HepG2 (cell line): Measurements from ENCODE around the gene FAM110D. TPM values are rescaled to one million over a fixed set of nuclear protein-coding genes. Genes with fewer than 3 reads are reported as not detected.
A peak's percentile ranks its signal among the peaks of the same experiment; 100 is the strongest.

ENCODE experiments used
- ATAC-seq: fragments of 200-7000 bp; cut with Tn5 transposase; 3 replicates; pipeline ENCODE4 v1.9.1; 2020; ENCODE audit warnings: mild to moderate bottlenecking, moderate library complexity
- BruUV-seq: library from RNA; stranded (reverse); fragments of 400-500 nt; replicated peaks from 2 replicates; lab custom pipeline; 2021; lab: Mats Ljungman, UMichigan
- CTCF ChIA-PET: fragments of 300-600 bp; formaldehyde crosslinking; extraction: SDS; loops from one replicate; lab custom pipeline; 2021; ENCODE audit warnings: low total read pairs, inconsistent platforms, low intra/inter-chr PET ratio; lab: Yijun Ruan, JAX
- POLR2A ChIA-PET: fragments of 350-600 bp; sonication (Branson Sonifier 250); formaldehyde crosslinking; loops from one replicate; lab custom pipeline; 2020; ENCODE audit warnings: antibody characterized with exemption, inconsistent platforms; lab: Yijun Ruan, JAX
- DNase-seq: peaks from one replicate; pipeline ENCODE4 v3.0.0-alpha.2; 2015; ENCODE audit warnings: low spot score
- FAIRE-seq: peaks from 3 replicates; lab custom pipeline; 2011; peaks lifted over from hg19 to GRCh38; lab: Jason Lieb, UNC
- H2AFZ ChIP-seq: one replicate; pipeline ENCODE4 v1.6.1; 2011; ENCODE audit warnings: low read length, inconsistent platforms
- H3K27ac ChIP-seq: fragments of 300-600 bp; 3 replicates; pipeline ENCODE4 v1.8.0; 2011; ENCODE audit warnings: mixed run types, mild to moderate bottlenecking, mixed read lengths, low read length, inconsistent platforms; ENCODE audit not compliant: insufficient read depth; ENCODE audit errors: extremely low read length
- H3K27me3 ChIP-seq, 2 experiments: fragments of 200-600 bp in 1 of 2; 2 replicates in 1 of 2; 3 replicates in 1 of 2; pipeline versions ENCODE4 v1.6.0 to v1.8.0; 2011; ENCODE audit warnings: low read length in 2 of 2, mild to moderate bottlenecking in 2 of 2, moderate library complexity in 2 of 2, inconsistent platforms in 1 of 2; ENCODE audit not compliant: insufficient read depth in 2 of 2, control insufficient read depth in 1 of 2
- H3K36me3 ChIP-seq, 2 experiments: fragments of 200-600 bp in 1 of 2; replicated peaks in 1 of 2; 2 replicates in 1 of 2; 3 replicates in 1 of 2; pipeline versions ENCODE4 v1.5.1 to v1.8.0; 2011; ENCODE audit warnings: low read length in 2 of 2, inconsistent platforms in 1 of 2; ENCODE audit not compliant: insufficient read depth in 2 of 2, control insufficient read depth in 1 of 2
- H3K4me1 ChIP-seq: 2 replicates; pipeline ENCODE4 v1.5.1; 2012; ENCODE audit warnings: low read length, inconsistent platforms; ENCODE audit not compliant: insufficient read depth
- H3K4me2 ChIP-seq: 2 replicates; pipeline ENCODE4 v1.6.0; 2011; ENCODE audit warnings: low read depth, low read length, inconsistent platforms
- H3K4me3 ChIP-seq, 3 experiments: fragments of 200-600 bp in 1 of 3; sonication (generic), shearing (Covaris generic) in 1 of 3; replicated peaks in 1 of 3; 2 replicates each; pipeline ENCODE4 v1.5.1; 2011 to 2016; ENCODE audit warnings: low read length in 3 of 3, inconsistent platforms in 2 of 3, low read depth in 2 of 3, mild to moderate bottlenecking in 2 of 3, control low read depth in 1 of 3, mixed read lengths in 1 of 3; ENCODE audit not compliant: insufficient read depth in 1 of 3
- H3K79me2 ChIP-seq: one replicate; pipeline ENCODE4 v1.6.1; 2011; ENCODE audit warnings: low read length, inconsistent platforms; ENCODE audit not compliant: insufficient read depth
- H3K9ac ChIP-seq: 2 replicates; pipeline ENCODE4 v1.6.0; 2011; ENCODE audit warnings: mild to moderate bottlenecking, low read depth, low read length, inconsistent platforms; ENCODE audit not compliant: insufficient read depth
- H3K9me3 ChIP-seq: 2 replicates; pipeline ENCODE4 v1.5.1; 2012; ENCODE audit warnings: mild to moderate bottlenecking, low read length
- H4K20me1 ChIP-seq: 2 replicates; pipeline ENCODE4 v1.6.0; 2011; ENCODE audit warnings: inconsistent platforms, mild to moderate bottlenecking, low read length, moderate library complexity; ENCODE audit not compliant: insufficient read depth
- CHD4 ChIP-seq: fragments of 200-600 bp; sonication (generic); IDR thresholded peaks from 2 replicates; pipeline ENCODE4 v1.7.0; 2017; ENCODE audit warnings: mild to moderate bottlenecking, low read length, borderline replicate concordance
- MAFK ChIP-seq, 2 experiments: IDR thresholded peaks in 1 of 2; conservative IDR thresholded peaks in 1 of 2; 2 replicates each; pipeline ENCODE4 v1.6.1; 2011; ENCODE audit warnings: improper control_type of control experiment in 2 of 2, low read length in 2 of 2
- RFX3 ChIP-seq: IDR thresholded peaks from 2 replicates; pipeline ENCODE4 v1.6.1; 2016; ENCODE audit warnings: missing biosample characterization, missing genetic modification reagents
- ZNF644 ChIP-seq: IDR thresholded peaks from 2 replicates; pipeline ENCODE4 v1.6.1; 2016; ENCODE audit warnings: low read depth
- ZNF777 ChIP-seq: sonication (generic); formaldehyde crosslinking; IDR thresholded peaks from 2 replicates; pipeline ENCODE4 v1.4.0; 2020; ENCODE audit warnings: missing genetic modification reagents
- ZNF841 ChIP-seq: sonication (generic); formaldehyde crosslinking; IDR thresholded peaks from 2 replicates; pipeline ENCODE4 v1.8.1; 2023; ENCODE audit warnings: missing genetic modification reagents, borderline replicate concordance
- WGBS: methylation state at CpG from one replicate; pipeline ENCODE4 v1.1.6; 2017; ENCODE audit warnings: low lambda C conversion rate; 5-methylcytosine and 5-hydroxymethylcytosine counted together
- in situ Hi-C: cut with HindIII; loops from 2 replicates; pipeline ENCODE4 v1.10.0; 2017; ENCODE audit warnings: low pct_unique_long_range_greater_than_20kb; ENCODE audit not compliant: extremely low pct_ligation_motif_present
- intact Hi-C: fragments of 100-400 bp; cut with micrococcal nuclease; formaldehyde crosslinking; loops from one replicate; pipeline ENCODE4 v1.10.0; 2022; ENCODE audit not compliant: unreplicated experiment
- polyA plus RNA-seq, 8 experiments: library from polyadenylated mRNA; depleted of rRNA in 3 of 8; stranded (reverse) in 7 of 8; unstranded in 1 of 8; fragments of >200 nt; fragmentation: Illumina TruSeq in 4 of 8; extraction: Trizol in 4 of 8; gene quantifications; 2 replicates each; pipeline versions ENCODE4 v1.2.1 to v1.2.3, GENCODE V29; 2011 to 2016; ENCODE audit warnings: low read depth in 4 of 8, missing spikeins in 1 of 8, mixed read lengths in 1 of 8; ENCODE audit not compliant: insufficient read depth in 1 of 8
- total RNA-seq, 5 experiments: library from RNA; depleted of rRNA; stranded (reverse); fragments of >200 nt; fragmentation: Illumina TruSeq; extraction: Trizol; gene quantifications; 2 replicates each; pipeline ENCODE4 v1.2.3, GENCODE V29; 2016; ENCODE audit warnings: low read depth in 1 of 5
- TF ChIP-seq, protein P1 (sequence below): fragments of 450-650 bp; IDR thresholded peaks from 2 replicates; pipeline ENCODE4 v1.6.1; 2016

Gene FAM110D
- total and polyA plus RNA-seq, 2 of the 13 experiments (the other 11 are each of a cell fraction or from before 2014, with no cell fraction given) = not detected

DNA sequence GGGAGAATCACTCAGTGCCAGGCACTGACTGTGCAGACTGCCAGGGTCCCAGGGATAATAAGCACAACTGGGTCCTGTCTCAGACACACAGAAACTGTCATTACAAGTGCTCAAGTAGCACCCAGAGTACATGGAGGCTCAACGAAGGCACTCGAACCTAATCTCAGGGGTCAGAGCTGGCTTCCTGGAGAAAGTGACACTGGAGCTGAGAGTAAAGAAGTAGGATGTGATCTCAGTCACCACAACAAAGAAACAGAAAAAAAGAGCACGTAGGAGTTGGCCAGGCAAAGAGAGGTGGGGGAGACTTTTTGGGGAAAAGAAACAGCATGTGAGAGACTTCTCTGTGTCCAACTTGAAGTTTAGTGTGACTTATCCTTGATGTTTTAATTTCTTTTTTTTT, 32.9 kb downstream of the FAM110D start (continued):
- TF ChIP-seq ZNF777 (CRISPR knock-in tag) = no peak
- TF ChIP-seq ZNF841 = no peak
- TF ChIP-seq CHD4 = no peak
- TF ChIP-seq, all 625 proteins: peak for 0

DNA sequence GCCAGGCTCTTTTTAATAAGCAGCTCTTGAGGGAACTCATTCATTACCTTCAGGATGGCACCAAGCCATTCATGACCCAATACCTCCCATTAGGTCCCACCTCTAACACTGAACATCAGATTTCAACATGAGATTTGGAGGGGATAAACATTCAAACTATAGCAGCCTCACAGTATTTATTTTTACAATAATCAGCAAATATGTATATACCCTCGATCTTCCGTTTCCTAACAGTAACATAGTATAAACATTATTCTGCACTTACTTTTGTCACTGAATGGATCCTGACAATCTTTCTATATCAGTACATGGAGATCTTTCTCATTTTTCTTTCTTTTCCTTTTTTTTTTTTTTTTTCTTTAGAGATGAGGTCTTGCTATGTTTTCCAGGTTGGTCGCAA, 36.9 kb downstream of the FAM110D start:
- no peaks in the 10 kb centered on the region for H3K9me3 ChIP-seq
- H3K27ac ChIP-seq = no peak overlapping the region
- TF ChIP-seq MAFK (conservative IDR thresholded peaks at IDR 0.05 in 1 of 2, IDR thresholded peaks at IDR 0.05 in 1 of 2; ENCODE audit: low read length in 2 of 2) (peak; percentile 21 to 31; a peak in 1 of 4 replicates), ZNF644 (CRISPR knock-in tag) (no peak)
- intact Hi-C loops = no loop called here
- H3K9ac ChIP-seq = no peak overlapping the region
- H3K27me3 ChIP-seq = peaks cover 0 to 31% of the 10 kb centered on the region in 2 experiments; a peak in 2 of 5 replicates
- no TSS peak for BruUV-seq
- no peaks in the 10 kb centered on the region for H3K79me2 ChIP-seq
- FAIRE-seq (no peak), ATAC-seq (no peak), DNase-seq (no peak)
- WGBS = 69% methylated on average over 3 of the region's 3 CpGs
- in situ Hi-C loops = no loop called here
- CTCF ChIA-PET = no interaction called here
- H4K20me1 ChIP-seq = no peaks in the 10 kb centered on the region
- H2AFZ ChIP-seq = no peak overlapping the region
- POLR2A ChIA-PET = no interaction called here
- H3K36me3 ChIP-seq = no peaks in the 10 kb centered on the region
- no peak overlapping the region for H3K4me3 ChIP-seq
- H3K4me2 ChIP-seq = no peak overlapping the region
- no peaks in the 10 kb centered on the region for H3K4me1 ChIP-seq

DNA sequence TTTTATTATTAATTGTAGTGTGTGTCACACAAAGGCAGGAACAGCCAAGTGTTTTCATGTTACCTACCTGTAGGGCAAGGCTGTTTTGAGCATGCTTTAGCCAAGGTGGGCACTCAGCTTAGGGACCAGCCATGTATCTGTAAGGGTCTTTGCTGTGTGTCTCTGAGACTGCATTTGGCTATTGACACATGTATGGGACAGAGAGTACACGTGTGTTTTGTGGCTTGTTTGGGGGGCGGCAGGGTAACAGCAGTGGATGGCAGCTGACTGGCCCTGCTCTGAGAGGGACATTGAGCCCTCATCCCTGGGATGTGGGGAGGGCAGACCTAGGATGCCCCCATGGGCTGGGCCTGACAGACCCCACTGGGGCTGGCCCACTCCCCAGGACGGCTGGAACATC, 38.4 kb downstream of the FAM110D start:
- DNase-seq = no peak
- 0% methylated on average over 1 of the region's 3 CpGs for WGBS
- Histone ChIP-seq H3K36me3 (no peaks in the 10 kb centered on the region), H3K4me3 (no peak overlapping the region), H2AFZ (no peak overlapping the region), H3K27ac (no peak overlapping the region), H3K4me1 (no peaks in the 10 kb centered on the region), H3K79me2 (no peaks in the 10 kb centered on the region), H3K4me2 (no peak overlapping the region), H3K27me3 (peaks cover 1 to 31% of the 10 kb centered on the region in 2 experiments; a peak in 2 of 5 replicates), H3K9me3 (no peaks in the 10 kb centered on the region), H4K20me1 (no peaks in the 10 kb centered on the region), H3K9ac (no peak overlapping the region)
- intact Hi-C loops = no loop called here
- ChIA-PET POLR2A (no interaction called here), CTCF (no interaction called here)
- FAIRE-seq = no peak
- ATAC-seq = no peak
- in situ Hi-C loops = no loop called here
- no TSS peak for BruUV-seq
- no peak for TF ChIP-seq RFX3 (CRISPR knock-in tag)
- TF ChIP-seq, protein P1, sequence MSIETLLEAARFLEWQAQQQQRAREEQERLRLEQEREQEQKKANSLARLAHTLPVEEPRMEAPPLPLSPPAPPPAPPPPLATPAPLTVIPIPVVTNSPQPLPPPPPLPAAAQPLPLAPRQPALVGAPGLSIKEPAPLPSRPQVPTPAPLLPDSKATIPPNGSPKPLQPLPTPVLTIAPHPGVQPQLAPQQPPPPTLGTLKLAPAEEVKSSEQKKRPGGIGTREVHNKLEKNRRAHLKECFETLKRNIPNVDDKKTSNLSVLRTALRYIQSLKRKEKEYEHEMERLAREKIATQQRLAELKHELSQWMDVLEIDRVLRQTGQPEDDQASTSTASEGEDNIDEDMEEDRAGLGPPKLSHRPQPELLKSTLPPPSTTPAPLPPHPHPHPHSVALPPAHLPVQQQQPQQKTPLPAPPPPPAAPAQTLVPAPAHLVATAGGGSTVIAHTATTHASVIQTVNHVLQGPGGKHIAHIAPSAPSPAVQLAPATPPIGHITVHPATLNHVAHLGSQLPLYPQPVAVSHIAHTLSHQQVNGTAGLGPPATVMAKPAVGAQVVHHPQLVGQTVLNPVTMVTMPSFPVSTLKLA = peak; percentile 94
